Stomach (tissue), 4 donors: ENCODE results near the gene PROZ.

Source experiments
- CTCF ChIP-seq, 7 experiments: fragments of 450-650 bp in 4 of 7; fragments of 200-600 bp in 3 of 7; sonication (generic) in 3 of 7; IDR thresholded peaks; one replicate each; pipeline ENCODE4 v1.5.1; 2016 to 2019; ENCODE audit warnings: antibody characterized with exemption in 7 of 7, control low read depth in 2 of 7, mild to moderate bottlenecking in 1 of 7
- EP300 ChIP-seq: sonication (generic); formaldehyde crosslinking; IDR thresholded peaks from one replicate; pipeline ENCODE4 v1.6.1; 2017; ENCODE audit warnings: antibody characterized with exemption

GRCh38 chr13:113218586-113218985, 60.1 kb downstream of the PROZ start:
- TF ChIP-seq CTCF (IDR thresholded peaks at IDR 0.05) (no peak), EP300 (no peak)
